G401.6 (cell line): Measurements from ENCODE around the gene SLC37A1.

Source experiments
- FAIRE-seq: peaks from 2 replicates; lab custom pipeline; 2012; peaks lifted over from hg19 to GRCh38; lab: Jason Lieb, UNC

Gene SLC37A1

GRCh38 chr21:42545317-42545716, 31.7 kb downstream of the SLC37A1 start:
- FAIRE-seq, result no peak

DNA sequence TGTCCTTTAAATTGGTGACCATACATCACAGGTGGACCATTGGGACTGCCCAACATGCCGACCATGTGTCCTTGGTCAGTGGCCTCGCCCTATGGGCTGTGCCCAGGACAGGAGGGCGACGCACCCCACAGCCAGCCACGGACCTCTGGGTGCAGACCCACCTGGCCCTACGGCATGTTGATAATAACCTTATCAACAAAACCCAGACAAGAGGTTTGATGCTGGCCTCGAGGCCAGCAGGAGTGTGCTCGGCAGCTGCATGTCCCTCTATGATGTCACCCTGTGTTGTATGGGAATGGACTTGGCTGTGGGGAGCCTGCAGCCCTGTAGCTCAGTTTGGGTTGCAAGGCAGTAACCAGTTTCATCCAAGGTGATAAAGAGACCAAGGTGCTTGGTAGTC, 32.1 kb downstream of the SLC37A1 start:
- no peak for FAIRE-seq

DNA sequence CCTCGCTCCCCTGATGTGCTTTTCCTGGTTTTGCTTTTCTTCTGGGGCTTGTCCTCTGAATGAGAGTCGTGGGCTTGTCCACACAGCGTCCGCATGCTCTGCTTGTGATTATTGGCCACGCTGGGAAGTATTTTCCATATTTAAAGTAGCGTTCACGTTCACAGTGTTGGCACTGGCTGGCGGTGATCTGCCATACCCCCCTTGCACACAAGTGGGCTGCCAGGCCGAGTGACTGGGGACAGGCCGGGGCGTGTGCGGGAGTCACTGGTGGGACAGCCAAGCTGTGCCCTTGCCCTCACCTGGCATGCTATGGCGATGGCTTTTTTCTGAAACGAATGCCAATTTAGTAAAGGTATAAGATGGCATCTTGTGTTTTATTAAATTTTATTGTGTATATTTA, 32.8 kb downstream of the SLC37A1 start:
- FAIRE-seq, result no peak

- no peak for FAIRE-seq
These were observed 33.6 kb downstream of the SLC37A1 start for GRCh38 chr21:42547001-42547905.

DNA sequence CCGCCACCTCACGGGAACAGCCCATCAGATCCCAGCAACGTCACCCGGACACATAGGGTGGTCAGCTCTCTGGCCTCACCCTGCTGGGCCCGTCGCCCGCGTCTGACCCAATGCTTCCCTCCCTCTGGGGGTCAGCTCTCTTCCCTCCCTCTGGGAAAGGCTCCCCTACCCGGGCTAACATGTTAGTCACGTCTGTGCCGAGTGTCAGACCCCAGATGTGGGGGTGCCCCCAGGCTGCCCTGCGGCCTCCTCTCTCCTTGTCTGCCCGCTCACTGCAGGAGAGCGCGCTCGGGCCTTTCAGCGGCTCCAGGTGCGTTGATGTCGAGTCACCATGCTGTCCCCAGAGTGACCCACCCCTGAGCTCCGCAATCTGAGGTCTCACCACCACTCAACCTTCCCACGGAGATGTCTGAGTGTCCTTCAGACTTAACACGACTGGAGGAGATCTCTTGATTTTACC, 34.3 kb downstream of the SLC37A1 start:
- no peak for FAIRE-seq

- no peak for FAIRE-seq
These were observed 35.2 kb downstream of the SLC37A1 start for GRCh38 chr21:42548687-42549406.

DNA sequence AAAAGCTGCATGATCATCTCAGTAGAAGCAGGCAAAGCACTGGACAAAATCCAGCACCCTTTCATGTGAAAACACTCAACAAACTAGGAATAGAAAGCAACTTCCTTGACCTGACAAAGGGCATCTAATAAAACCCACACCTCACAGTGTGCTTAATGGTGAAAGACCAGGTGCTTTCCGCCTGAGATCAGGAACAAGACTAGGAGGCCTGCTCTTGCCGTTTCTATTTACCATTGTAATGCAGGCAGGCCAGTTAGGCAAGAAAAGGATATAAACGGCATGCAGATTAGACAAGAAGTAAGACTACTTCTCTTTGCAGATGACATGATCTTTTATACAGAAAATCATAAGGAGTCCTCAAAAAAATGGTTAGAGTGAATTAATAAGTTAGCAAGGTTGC, 37.2 kb downstream of the SLC37A1 start:
- FAIRE-seq, result no peak

DNA sequence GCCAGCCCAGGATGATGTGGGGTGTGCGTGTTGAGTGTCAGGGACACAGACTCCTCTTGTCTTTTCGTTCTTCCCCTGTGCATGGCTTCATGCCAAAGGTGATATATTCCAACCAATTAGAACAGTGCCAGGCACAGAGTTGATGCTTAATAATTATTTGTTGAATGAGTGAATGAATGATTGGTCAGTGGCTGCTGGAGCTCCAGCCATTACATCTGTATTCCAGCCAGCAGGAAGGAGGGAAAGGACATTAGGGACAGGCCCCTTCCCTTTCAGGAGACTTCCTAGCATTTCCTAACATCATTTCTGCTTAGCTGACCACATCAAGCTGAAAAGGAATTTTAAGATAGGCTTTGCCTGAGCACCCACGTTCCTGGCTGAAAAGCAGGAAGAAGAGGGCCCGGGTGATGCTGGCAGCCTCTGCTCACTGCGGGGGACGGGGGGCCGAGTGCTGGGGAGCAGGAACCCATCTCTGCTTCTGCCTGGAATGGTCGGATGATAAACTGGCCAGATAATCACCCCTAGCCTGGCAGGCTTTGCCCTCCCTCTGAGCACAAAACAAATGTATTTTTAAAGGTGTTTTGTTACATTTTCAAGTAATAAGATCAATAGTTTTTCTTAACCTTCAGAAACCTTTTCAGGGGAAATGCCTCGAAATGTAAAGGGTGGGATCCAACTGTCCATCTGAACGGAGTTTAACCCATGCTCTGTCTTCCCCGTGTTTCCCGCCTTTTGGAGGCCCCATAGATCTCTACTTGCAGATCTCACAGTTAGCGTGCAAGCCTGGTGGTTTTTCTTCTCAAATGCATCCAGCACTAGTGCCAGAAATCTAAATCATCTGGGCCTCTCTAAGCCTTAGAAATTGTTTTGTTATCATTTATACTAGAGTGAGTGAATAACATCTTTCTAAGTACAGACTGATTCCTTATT, 39.0 kb downstream of the SLC37A1 start:
- FAIRE-seq, result no peak

DNA sequence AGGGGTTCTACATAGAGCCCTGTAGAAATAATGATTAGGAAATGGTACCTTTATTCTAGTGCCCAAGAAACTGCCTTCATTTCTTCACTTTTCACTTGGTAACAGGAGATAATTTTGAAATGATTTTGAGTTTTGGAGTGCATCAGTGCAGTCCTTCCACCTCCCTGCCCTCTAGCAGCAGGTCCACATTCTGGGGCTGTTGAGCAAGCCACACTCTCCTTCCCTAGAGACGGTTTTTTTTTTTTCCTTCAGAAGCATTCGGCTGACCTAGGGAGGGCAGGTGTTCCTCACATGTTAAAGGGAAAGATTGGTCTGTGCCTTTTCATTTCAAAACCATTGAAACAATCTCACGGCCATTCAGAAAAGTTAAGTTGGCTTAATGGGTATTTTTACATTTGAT, 39.8 kb downstream of the SLC37A1 start:
- no peak for FAIRE-seq

- no peak for FAIRE-seq
These were observed 40.8 kb downstream of the SLC37A1 start for GRCh38 chr21:42554251-42554961.

- FAIRE-seq, result no peak
These were observed 42.2 kb downstream of the SLC37A1 start for GRCh38 chr21:42555756-42556438.

- no peak for FAIRE-seq
These were observed 42.8 kb downstream of the SLC37A1 start for GRCh38 chr21:42556476-42556875.

DNA sequence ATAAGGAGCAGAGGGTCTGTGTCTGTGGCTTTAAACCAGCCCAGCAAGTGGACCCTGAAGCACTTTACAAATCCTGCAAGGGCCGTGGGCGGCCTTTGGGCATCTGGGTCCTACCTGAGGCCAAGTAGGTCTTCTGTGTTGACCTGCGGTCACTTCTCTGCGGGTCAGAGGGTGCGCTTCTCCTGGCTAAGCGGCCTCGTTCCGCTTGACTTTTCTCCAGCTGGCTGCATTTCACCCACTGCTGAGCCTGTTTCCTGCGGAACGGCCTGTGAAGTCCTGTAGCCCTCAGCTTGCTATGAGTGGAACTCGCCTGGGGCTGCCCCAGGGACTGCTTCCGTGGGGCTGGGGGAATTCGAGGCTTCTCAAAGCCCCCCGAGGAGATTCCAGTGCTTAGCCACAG, 43.3 kb downstream of the SLC37A1 start:
- no peak for FAIRE-seq

- no peak for FAIRE-seq
These were observed 43.8 kb downstream of the SLC37A1 start for GRCh38 chr21:42557420-42557819.

GRCh38 chr21:42558368-42558767, 44.7 kb downstream of the SLC37A1 start:
- no peak for FAIRE-seq

- no peak for FAIRE-seq
These were observed 45.2 kb downstream of the SLC37A1 start for GRCh38 chr21:42558846-42559245.

DNA sequence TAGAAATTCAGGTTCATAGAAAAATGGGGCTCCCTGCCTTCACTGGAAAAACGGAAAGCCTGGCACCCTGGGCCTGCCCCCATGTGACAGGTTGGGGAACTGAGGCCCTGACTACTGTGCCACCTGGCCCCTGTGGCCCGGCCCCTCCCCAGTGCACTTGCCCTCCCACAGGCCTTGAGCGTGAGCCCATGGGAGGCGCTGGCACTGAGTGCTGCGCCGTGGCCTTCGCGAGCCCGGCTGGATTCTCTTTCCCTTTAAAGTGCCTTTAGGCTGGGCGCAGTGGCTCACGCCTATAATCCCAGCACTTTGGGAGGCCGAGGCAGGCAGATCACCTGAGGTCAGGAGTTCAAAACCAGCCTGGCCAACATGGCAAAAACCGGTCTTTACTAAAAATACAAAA, 45.7 kb downstream of the SLC37A1 start:
- FAIRE-seq, result no peak

DNA sequence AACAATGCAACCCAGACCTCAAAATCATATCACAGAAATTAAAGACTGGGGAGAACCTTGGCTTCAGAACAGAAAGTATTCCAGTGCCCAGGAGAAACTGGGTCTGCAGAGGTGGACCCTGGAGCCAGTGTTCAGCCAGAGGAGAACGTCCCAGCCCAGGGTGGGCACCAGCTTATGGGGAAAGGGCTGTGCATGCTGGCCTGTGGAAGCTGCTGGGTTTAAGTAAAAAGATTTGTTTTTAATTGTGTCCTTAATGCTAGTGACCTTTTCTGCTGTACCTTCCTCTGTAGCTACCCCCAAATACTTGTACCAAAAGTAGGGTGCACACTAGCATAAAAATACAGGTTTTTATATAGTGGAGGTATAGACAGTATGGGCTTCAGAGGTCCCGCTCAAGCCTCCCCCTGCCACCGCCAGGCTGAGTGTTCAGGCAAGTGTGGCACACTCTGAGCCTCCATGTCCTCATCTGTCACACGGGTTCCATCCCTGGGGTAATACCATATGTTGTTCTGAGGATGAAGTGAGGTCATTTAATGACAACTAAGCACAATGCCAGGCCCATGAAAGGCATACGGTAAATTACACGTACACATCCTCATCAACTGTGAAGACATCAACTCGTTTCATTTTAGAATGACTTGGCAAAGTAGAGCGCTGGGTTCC, 47.0 kb downstream of the SLC37A1 start:
- no peak for FAIRE-seq

DNA sequence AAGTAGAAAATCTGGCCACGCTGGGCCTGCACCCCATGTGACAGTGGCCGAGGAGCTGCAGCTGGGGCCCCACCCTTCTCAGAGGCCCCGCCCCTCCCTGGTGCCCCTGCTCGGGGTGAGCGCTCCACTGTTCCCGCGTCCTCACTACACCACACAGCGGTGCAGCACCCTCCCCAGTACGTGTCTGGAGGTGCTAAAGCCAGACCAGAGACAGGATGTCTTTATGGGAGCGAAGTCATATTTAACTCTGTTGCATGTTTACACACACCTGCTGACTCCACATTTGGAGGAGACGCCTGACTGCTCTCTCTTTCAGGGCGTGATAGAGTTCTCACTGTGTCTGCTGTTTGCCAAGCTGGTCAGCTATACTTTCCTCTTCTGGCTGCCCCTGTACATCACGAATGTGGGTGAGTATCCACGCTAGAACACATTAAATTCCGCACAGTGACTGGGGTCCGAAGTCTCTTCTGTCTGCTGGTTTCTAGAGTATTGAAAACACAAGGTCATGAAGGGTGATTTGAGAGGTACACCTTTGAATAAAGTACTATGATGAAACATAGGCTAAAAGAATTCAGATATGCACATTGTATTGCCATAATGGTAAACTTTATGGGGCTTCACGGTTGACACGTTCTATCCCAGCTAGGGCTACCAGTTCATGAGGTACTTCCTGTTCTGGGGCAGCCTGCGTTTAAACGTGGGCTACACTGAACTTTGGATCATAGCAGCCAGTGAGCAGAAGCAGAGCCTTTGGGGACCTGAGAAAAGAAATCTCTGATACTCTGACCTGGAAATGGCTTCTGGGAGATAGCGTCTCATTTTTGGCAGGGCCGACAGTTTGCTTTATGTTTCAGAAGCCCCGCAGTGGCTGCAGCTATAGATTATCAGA, 48.4 kb downstream of the SLC37A1 start:
- FAIRE-seq, result no peak

GRCh38 chr21:42562816-42563215, 49.2 kb downstream of the SLC37A1 start:
- FAIRE-seq, result no peak
